ENCODE results near the gene ZNF665. TPM values are rescaled to one million over a fixed set of nuclear protein-coding genes. Genes with fewer than 3 reads are reported as not detected.

ZNF665 gene
- total RNA-seq, 4 donors from 2014 or later, result 0.34 to 3.8 (median 1.3) TPM

DNA sequence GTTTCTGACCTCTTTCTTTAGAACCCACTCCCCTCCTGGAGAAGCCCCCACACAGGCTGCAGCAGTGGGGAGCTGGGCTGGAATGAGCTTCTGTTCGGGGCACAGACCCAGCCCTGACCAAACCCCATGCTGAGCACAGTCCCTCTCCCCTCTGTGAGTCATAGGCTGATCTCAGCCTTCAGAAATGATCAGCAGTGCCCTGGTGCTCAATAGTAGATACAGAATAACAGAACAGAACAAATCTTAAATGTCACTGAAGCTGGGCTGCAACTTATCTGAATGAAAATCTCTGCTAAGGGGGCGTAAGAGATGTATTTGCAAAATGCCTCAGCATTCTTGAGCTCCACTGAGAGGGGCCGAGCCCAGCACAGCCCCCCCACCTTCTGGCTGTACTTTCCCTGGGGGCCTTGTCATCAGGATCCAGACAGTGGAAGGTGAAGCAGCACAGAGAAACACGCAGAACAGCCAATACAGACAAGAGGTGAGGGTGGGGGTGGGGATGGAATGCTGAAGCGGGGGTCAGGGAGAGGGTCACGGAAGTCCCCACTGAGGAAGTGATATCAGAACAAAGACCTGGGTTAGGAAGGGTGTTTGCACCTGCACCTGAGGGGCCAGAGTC is 9.9 kb downstream of the ZNF665 start:
- intact Hi-C loops (cut with DNase I), result no loop called here
- TF ChIP-seq, protein P1, sequence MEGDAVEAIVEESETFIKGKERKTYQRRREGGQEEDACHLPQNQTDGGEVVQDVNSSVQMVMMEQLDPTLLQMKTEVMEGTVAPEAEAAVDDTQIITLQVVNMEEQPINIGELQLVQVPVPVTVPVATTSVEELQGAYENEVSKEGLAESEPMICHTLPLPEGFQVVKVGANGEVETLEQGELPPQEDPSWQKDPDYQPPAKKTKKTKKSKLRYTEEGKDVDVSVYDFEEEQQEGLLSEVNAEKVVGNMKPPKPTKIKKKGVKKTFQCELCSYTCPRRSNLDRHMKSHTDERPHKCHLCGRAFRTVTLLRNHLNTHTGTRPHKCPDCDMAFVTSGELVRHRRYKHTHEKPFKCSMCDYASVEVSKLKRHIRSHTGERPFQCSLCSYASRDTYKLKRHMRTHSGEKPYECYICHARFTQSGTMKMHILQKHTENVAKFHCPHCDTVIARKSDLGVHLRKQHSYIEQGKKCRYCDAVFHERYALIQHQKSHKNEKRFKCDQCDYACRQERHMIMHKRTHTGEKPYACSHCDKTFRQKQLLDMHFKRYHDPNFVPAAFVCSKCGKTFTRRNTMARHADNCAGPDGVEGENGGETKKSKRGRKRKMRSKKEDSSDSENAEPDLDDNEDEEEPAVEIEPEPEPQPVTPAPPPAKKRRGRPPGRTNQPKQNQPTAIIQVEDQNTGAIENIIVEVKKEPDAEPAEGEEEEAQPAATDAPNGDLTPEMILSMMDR (IDR thresholded peaks at IDR 0.05), result no peak
- TF ChIP-seq POLR2A (IDR thresholded peaks at IDR 0.05), result no peak
- Histone ChIP-seq H3K9me3 (peaks cover 0 to 16% (median 0%) of the 10 kb centered on the region in 3 donors), H3K4me1 (no peaks in the 10 kb centered on the region), H3K27me3 (no peaks in the 10 kb centered on the region), H3K4me3 (no peak overlapping the region), H3K27ac (no peak overlapping the region), H3K36me3 (peaks cover 0 to 40% (median 4%) of the 10 kb centered on the region in 3 donors)
- 80 to 88% methylated on average over 3 to 5 of the region's 6 CpGs for WGBS, 2 donors
- no peak for DNase-seq

DNA sequence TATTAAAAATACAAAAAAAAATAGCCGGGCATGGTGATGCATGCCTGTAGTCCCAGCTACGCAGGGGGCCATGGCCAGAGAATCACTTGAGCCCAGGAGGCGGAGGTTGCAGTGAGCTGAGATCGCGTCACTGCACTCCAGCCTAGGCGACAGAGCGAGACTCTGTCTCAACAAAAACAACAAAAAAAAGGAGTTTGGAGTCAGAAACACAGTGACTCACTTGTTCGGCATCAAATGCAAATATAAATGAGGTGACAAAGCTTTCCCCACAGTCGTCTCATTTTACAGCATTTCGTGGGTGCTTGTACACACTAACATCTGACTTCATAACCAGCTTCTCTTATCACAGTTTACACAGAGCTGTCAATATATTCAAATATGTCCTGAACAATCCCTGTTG is 11.0 kb downstream of the ZNF665 start:
- no peak overlapping the region for H3K27ac ChIP-seq
- no peaks in the 10 kb centered on the region for H3K27me3 ChIP-seq
- peaks cover 0 to 40% (median 4%) of the 10 kb centered on the region in 3 donors for H3K36me3 ChIP-seq
- 87 to 93% methylated on average over 10 of the region's 10 CpGs for WGBS, 2 donors
- TF ChIP-seq, protein P1 (IDR thresholded peaks at IDR 0.05), result no peak
- TF ChIP-seq POLR2A (IDR thresholded peaks at IDR 0.05), result no peak
- H3K4me3 ChIP-seq, result no peak overlapping the region
- DNase-seq, result no peak
- peaks cover 0 to 25% (median 0%) of the 10 kb centered on the region in 3 donors for H3K9me3 ChIP-seq
- no peaks in the 10 kb centered on the region for H3K4me1 ChIP-seq
- intact Hi-C loops (cut with DNase I), result no loop called here

DNA sequence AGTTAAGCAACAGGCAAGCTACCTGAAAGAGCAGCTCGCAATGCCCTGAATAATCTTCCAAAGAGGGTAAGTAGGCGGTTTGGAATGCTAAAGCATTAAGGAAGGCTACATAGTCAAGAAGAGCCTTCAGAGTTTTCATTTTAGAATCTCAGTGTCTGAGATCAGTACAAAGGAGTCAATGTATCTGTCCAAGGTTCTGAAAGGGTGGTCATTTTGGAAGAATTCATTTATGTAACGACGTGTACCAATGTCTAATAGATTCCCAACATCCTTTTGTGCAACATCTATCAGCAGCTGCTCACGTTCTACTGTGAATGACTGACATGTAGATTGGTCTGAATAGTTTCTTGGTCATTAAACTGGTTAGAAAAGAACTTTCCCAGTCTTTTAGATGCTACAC is 15.2 kb downstream of the ZNF665 start:
- intact Hi-C loops (cut with DNase I), result no loop called here

DNA sequence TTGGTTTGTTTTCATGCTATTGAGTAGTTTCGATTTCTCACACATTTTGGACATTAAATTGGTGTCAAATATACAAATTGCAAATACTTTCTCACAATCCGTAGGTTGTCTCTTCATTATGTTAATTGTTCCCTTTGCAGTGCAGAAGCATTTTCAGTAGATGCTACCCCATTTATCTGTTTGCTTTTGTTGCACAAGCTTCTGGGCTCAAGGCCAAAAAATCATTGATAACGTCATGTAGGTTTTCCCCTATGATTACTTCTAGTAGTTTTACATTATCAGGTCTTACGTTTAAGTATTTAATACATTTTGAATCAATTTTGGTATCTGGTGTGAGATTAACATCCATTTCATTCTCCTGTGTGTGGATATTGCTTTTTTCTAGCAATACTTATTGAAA is 20.3 kb downstream of the ZNF665 start:
- Histone ChIP-seq H3K4me1 (no peaks in the 10 kb centered on the region), H3K4me3 (no peak overlapping the region), H3K27ac (no peak overlapping the region), H3K27me3 (no peaks in the 10 kb centered on the region), H3K9me3 (peaks cover 0 to 56% (median 27%) of the 10 kb centered on the region in 3 donors), H3K36me3 (peaks cover 0 to 11% (median 0%) of the 10 kb centered on the region in 3 donors)
- WGBS, 2 donors, result 52 to 60% methylated on average over 4 of the region's 4 CpGs
- no peak for DNase-seq
- intact Hi-C loops (cut with DNase I), result no loop called here
- TF ChIP-seq, protein P1 (IDR thresholded peaks at IDR 0.05), result no peak
- TF ChIP-seq POLR2A (IDR thresholded peaks at IDR 0.05), result no peak

More for the DNA sequence above, 15.2 kb downstream of the ZNF665 start:
- Histone ChIP-seq H3K27me3 (no peaks in the 10 kb centered on the region), H3K36me3 (peaks cover 0 to 44% (median 4%) of the 10 kb centered on the region in 3 donors), H3K4me3 (no peak overlapping the region), H3K9me3 (peaks cover 0 to 43% (median 15%) of the 10 kb centered on the region in 3 donors), H3K27ac (no peak overlapping the region), H3K4me1 (no peaks in the 10 kb centered on the region)
- DNase-seq, result no peak
- no peak for TF ChIP-seq POLR2A (IDR thresholded peaks at IDR 0.05)
- TF ChIP-seq, protein P1 (IDR thresholded peaks at IDR 0.05), result no peak
- 87 to 89% methylated on average over 5 of the region's 5 CpGs for WGBS, 2 donors

DNA sequence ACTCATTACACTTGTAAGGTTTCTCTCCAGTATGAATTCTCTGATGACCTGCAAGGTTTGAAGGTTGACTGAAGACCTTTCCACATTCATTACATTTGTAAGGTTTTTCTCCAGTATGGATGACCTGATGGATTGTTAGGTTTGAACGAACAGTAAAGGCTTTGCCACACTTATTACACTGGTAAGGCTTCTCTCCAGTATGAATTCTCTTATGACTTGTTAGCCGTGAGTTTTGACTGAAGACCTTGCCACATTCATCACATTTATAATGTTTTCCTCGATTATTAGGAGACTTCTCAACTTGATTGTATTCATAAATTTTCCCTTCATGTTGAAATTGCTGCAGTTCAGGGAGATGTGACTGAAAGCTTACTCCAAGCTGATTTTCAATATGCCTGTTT is 27.5 kb downstream of the ZNF665 start:
- H3K9me3 ChIP-seq, result peaks cover 0 to 79% (median 39%) of the 10 kb centered on the region in 3 donors
- H3K27ac ChIP-seq, result no peak overlapping the region
- no peak for TF ChIP-seq POLR2A (IDR thresholded peaks at IDR 0.05)
- TF ChIP-seq, protein P1 (IDR thresholded peaks at IDR 0.05), result no peak
- peaks cover 0 to 18% (median 0%) of the 10 kb centered on the region in 3 donors for H3K36me3 ChIP-seq
- no peaks in the 10 kb centered on the region for H3K4me1 ChIP-seq
- no peaks in the 10 kb centered on the region for H3K27me3 ChIP-seq
- intact Hi-C loops (cut with DNase I), result no loop called here
- no peak for DNase-seq
- no peak overlapping the region for H3K4me3 ChIP-seq
- WGBS, 2 donors, result 85 to 86% methylated on average over 3 of the region's 3 CpGs

All from esophagus squamous epithelium (tissue), 5 donors.